Glutamatergic neuron (in vitro differentiated cells): ENCODE data around the gene TCP11. TPM values are rescaled to one million over a fixed set of nuclear protein-coding genes. Genes with fewer than 3 reads are reported as not detected.
"Not testable (repeated sequence)": the region's sequence is repeated elsewhere in the genome, so short reads cannot be mapped to it uniquely, and the experiment has no call there.

ENCODE experiments used
- DNase-seq: peaks from one replicate; pipeline ENCODE4 v3.0.0; 2022
- H3K27ac Mint-ChIP-seq: one replicate; pipeline ENCODE4 v1.8.0; 2020; ENCODE audit warnings: mild to moderate bottlenecking, mixed read lengths, inconsistent platforms; ENCODE audit not compliant: unreplicated experiment
- H3K27me3 Mint-ChIP-seq: one replicate; pipeline ENCODE4 v1.8.0; 2020; ENCODE audit warnings: mild to moderate bottlenecking, moderate library complexity, mixed read lengths, inconsistent platforms; ENCODE audit not compliant: unreplicated experiment
- H3K36me3 Mint-ChIP-seq: one replicate; pipeline ENCODE4 v1.8.0; 2020; ENCODE audit warnings: mild to moderate bottlenecking, mixed read lengths, inconsistent platforms; ENCODE audit not compliant: unreplicated experiment
- H3K4me1 Mint-ChIP-seq: one replicate; pipeline ENCODE4 v1.8.0; 2020; ENCODE audit warnings: mild to moderate bottlenecking, low read depth, mixed read lengths, inconsistent platforms; ENCODE audit not compliant: unreplicated experiment
- H3K4me3 Mint-ChIP-seq: one replicate; pipeline ENCODE4 v1.8.0; 2020; ENCODE audit warnings: mild to moderate bottlenecking, mixed read lengths, inconsistent platforms; ENCODE audit not compliant: unreplicated experiment
- H3K9me3 Mint-ChIP-seq: one replicate; pipeline ENCODE4 v1.8.0; 2020; ENCODE audit warnings: mild to moderate bottlenecking, moderate library complexity, mixed read lengths, inconsistent platforms; ENCODE audit not compliant: unreplicated experiment
- CTCF ChIP-seq: fragments of 200-600 bp; sonication (generic); IDR thresholded peaks from one replicate; pipeline ENCODE4 v1.5.0; 2021; ENCODE audit not compliant: partially characterized antibody, unreplicated experiment
- total RNA-seq: library from RNA; stranded (reverse); fragmentation: NEBNext Ultra II Directional; extraction: Animal tissue kit (Norgen Biotek cat#: 25700); gene quantifications from one replicate; pipeline ENCODE4 v1.2.1, GENCODE V29; 2021; ENCODE audit not compliant: unreplicated experiment

Gene TCP11
- total RNA-seq, 1 donor from 2014 or later: not detected

DNA sequence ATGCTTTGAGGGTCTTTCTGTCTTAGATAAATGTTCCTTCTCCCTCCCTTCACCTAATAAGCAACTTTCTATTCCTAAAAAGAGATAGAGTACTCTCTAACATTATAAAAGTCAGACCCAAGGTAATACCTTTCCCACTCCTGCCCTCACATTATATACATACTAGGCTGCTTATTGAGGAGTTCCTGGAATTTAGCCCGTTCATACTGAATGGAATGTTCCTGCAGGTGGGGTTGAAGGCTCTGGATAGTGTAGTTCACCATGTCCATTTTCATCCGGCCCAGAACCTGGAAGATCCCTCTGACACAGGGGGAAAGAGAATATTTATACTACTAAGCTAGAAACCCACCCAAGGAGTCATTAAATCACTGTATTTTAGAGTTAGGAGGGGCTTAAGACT, 20.4 kb downstream of the TCP11 start:
- no peak for TF ChIP-seq CTCF
- H3K4me3 Mint-ChIP-seq: no peak overlapping the region
- H3K27ac Mint-ChIP-seq: no peak overlapping the region
- no peaks in the 10 kb centered on the region for H3K36me3 Mint-ChIP-seq
- no peaks in the 10 kb centered on the region for H3K27me3 Mint-ChIP-seq
- H3K9me3 Mint-ChIP-seq: peaks cover 2% of the 10 kb centered on the region
- H3K4me1 Mint-ChIP-seq: no peaks in the 10 kb centered on the region
- DNase-seq: no peak

DNA sequence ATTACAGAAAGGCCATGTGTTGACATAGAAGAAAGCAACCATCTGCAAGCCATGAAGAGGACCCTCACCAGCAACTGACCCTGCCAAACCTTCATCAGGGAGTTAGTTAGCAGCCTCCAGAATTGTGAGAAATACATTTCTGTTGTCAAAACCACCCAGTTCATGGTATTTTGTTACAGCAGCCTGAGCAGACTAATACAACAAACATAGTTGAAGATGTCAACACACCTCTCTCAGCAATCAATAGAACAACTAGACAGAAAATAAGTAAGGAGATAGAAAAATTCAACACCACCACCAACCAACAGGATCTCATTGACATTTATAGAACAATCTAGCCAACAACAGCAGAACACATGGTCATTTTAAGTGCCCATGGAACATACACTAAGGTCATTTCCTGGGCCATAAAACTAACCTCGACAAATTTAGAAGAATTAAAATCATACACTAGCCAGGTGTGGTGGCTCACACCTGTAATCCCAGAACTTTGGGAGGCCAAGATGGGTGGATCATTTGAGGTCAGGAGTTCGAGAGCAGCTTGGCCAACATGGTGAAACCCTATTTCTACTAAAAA, 32.7 kb downstream of the TCP11 start:
- Mint-ChIP-seq H3K36me3 (peaks cover 14% of the 10 kb centered on the region), H3K9me3 (peaks cover 1% of the 10 kb centered on the region), H3K4me1 (no peaks in the 10 kb centered on the region), H3K27ac (no peak overlapping the region), H3K4me3 (no peak overlapping the region), H3K27me3 (no peaks in the 10 kb centered on the region)
- TF ChIP-seq CTCF: no peak
- DNase-seq: no peak

DNA sequence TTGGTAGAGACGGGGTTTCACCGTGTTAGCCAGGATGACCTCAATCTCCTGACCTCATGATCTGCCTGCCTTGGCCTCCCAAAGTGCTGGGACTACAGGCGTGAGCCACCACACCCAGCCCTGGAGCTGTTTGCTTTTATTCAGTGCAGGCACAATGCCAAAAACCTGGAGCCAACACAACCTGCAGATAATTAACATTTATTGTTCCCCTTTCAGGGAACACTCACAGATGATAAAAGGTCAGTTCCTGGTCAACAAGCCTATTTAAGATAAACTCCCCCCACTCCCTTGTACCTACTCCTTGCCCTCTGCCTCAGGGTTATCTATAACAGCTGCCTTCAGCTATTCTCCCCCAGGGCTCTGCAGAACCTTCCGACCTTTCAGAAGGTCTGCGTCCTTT, 33.4 kb downstream of the TCP11 start:
- H3K4me3 Mint-ChIP-seq: not testable (repeated sequence)

DNA sequence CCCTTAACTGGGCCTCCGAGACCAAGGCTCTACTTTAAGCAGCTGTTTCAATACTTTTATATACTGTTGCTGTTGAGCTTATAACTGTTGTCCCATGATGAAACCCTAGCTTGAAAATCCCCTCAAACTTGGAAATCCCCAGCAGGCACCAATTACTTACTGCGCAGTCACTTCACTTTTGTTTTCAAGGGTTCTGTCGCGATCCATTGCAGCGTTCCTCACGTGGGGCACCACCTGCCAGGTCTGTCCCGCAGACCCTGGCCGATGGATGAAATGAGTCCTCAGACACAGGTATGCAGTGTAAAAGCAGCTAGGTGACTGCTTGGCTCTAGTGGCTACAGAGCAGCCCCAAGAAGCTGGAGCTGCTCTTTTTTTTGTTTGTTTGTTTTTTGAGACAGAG, 33.9 kb downstream of the TCP11 start:
- DNase-seq, H3K9me3 Mint-ChIP-seq, H3K4me1 Mint-ChIP-seq, H3K27ac Mint-ChIP-seq, H3K4me3 Mint-ChIP-seq, H3K27me3 Mint-ChIP-seq: not testable (repeated sequence)
- peaks cover 14% of the 10 kb centered on the region for H3K36me3 Mint-ChIP-seq

More for the DNA sequence above, 33.4 kb downstream of the TCP11 start:
- not testable (repeated sequence) for H3K27me3 Mint-ChIP-seq, H3K4me1 Mint-ChIP-seq, DNase-seq, H3K9me3 Mint-ChIP-seq, H3K27ac Mint-ChIP-seq
- peaks cover 14% of the 10 kb centered on the region for H3K36me3 Mint-ChIP-seq

- not testable (repeated sequence) for H3K9me3 Mint-ChIP-seq, H3K27ac Mint-ChIP-seq
These were observed 35.1 kb downstream of the TCP11 start for GRCh38 chr6:35106061-35106460.

DNA sequence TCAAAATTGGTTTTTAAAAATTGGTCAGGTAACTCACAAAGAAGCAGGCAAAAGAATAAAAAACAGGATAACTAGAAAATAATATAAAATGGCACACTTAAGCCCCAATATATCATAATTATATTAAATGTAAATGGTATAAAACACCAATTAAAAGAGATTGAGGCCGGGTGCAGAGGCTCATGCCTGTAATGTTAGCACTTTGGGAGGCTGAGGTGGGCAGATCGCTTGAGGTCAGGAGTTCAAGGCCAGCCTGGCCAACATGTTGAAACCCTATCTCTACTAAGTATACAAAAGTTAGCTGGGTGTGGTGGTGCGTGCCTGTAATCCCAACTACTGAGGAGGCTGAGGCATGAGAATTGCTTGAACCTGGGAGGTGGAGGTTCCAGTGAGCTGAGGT, 36.1 kb downstream of the TCP11 start:
- Mint-ChIP-seq H3K4me1 (no peaks in the 10 kb centered on the region), H3K9me3 (peaks cover 1% of the 10 kb centered on the region), H3K36me3 (peaks cover 9% of the 10 kb centered on the region), H3K4me3 (no peak overlapping the region), H3K27ac (no peak overlapping the region), H3K27me3 (no peaks in the 10 kb centered on the region)
- no peak for TF ChIP-seq CTCF
- no peak for DNase-seq

More at GRCh38 chr6:35106061-35106460, 35.1 kb downstream of the TCP11 start:
- H3K36me3 Mint-ChIP-seq: peaks cover 11% of the 10 kb centered on the region
- DNase-seq, H3K4me1 Mint-ChIP-seq, H3K27me3 Mint-ChIP-seq, H3K4me3 Mint-ChIP-seq: not testable (repeated sequence)

- Mint-ChIP-seq H3K36me3 (no peaks in the 10 kb centered on the region), H3K27ac (no peak overlapping the region), H3K27me3 (no peaks in the 10 kb centered on the region), H3K4me3 (no peak overlapping the region), H3K4me1 (peaks cover 12% of the 10 kb centered on the region), H3K9me3 (no peaks in the 10 kb centered on the region)
- no peak for DNase-seq
- TF ChIP-seq CTCF: no peak
These were observed 42.0 kb downstream of the TCP11 start for GRCh38 chr6:35099116-35099515.
